Urothelium cell line (cell line): ENCODE data around the gene SESTD1.
"Not testable (repeated sequence)": the region's sequence is repeated elsewhere in the genome, so short reads cannot be mapped to it uniquely, and the experiment has no call there.

Experiments used
- DNase-seq: peaks from one replicate; pipeline ENCODE4 v3.0.0; 2011; ENCODE audit warnings: low spot score, mixed read lengths
- FAIRE-seq: peaks from 2 replicates; lab custom pipeline; 2011; peaks lifted over from hg19 to GRCh38; lab: Jason Lieb, UNC

Gene SESTD1

GRCh38 chr2:179268277-179268925, 3.8 kb upstream of the SESTD1 start:
- DNase-seq, result no peak
- FAIRE-seq, result no peak

GRCh38 chr2:179266271-179266670, 1.6 kb upstream of the SESTD1 start:
- DNase-seq, result no peak
- no peak for FAIRE-seq

- DNase-seq (no peak), FAIRE-seq (no peak)
These were observed 464 bp upstream of the SESTD1 start for GRCh38 chr2:179265082-179265510.

- FAIRE-seq, result no peak
- DNase-seq, result peak; percentile 34
These were observed 925 bp downstream of the SESTD1 start for GRCh38 chr2:179263446-179264367.

- FAIRE-seq, result no peak
- DNase-seq, result no peak
These were observed 1.6 kb downstream of the SESTD1 start for GRCh38 chr2:179263015-179263414.

GRCh38 chr2:179262077-179262660, 2.5 kb downstream of the SESTD1 start:
- no peak for FAIRE-seq
- no peak for DNase-seq

- DNase-seq (no peak), FAIRE-seq (no peak)
These were observed 3.3 kb downstream of the SESTD1 start for GRCh38 chr2:179261151-179261825.

- FAIRE-seq, result no peak
- no peak for DNase-seq
These were observed 4.4 kb downstream of the SESTD1 start for GRCh38 chr2:179260224-179260623.

- no peak for FAIRE-seq
- DNase-seq, result no peak
These were observed 9.5 kb downstream of the SESTD1 start for GRCh38 chr2:179255129-179255528.

- DNase-seq (no peak), FAIRE-seq (no peak)
These were observed 11.4 kb downstream of the SESTD1 start for GRCh38 chr2:179253226-179253625.

- DNase-seq, result no peak
- no peak for FAIRE-seq
These were observed 12.2 kb downstream of the SESTD1 start for GRCh38 chr2:179252423-179252822.

- FAIRE-seq (no peak), DNase-seq (no peak)
These were observed 12.8 kb downstream of the SESTD1 start for GRCh38 chr2:179251870-179252269.

GRCh38 chr2:179250848-179251504, 13.7 kb downstream of the SESTD1 start:
- FAIRE-seq, result no peak
- DNase-seq, result no peak

GRCh38 chr2:179250095-179250494, 14.5 kb downstream of the SESTD1 start:
- FAIRE-seq (no peak), DNase-seq (no peak)

GRCh38 chr2:179248024-179248348, 16.6 kb downstream of the SESTD1 start:
- no peak for FAIRE-seq
- DNase-seq, result no peak

GRCh38 chr2:179247318-179248023, 17.2 kb downstream of the SESTD1 start:
- FAIRE-seq (no peak), DNase-seq (no peak)

GRCh38 chr2:179245843-179246242, 18.8 kb downstream of the SESTD1 start:
- FAIRE-seq, DNase-seq: not testable (repeated sequence)

- FAIRE-seq (no peak), DNase-seq (no peak)
These were observed 21.6 kb downstream of the SESTD1 start for GRCh38 chr2:179243046-179243445.

- DNase-seq (no peak), FAIRE-seq (no peak)
These were observed 23.9 kb downstream of the SESTD1 start for GRCh38 chr2:179240481-179241451.
